ENCODE results near the gene PROZ. TPM values are rescaled to one million over a fixed set of nuclear protein-coding genes. Genes with fewer than 3 reads are reported as not detected.

PROZ gene
- total and polyA plus RNA-seq, 2 donors (not counting 1 experiment from before 2014, with no cell fraction given), result not detected

- Histone ChIP-seq H3K4me1 (ENCODE audit: control insufficient read depth, extremely low read depth, insufficient read depth, low read length) (peaks cover 14% of the 10 kb centered on the region), H3K9me3 (ENCODE audit: control insufficient read depth, insufficient read depth, low read depth, low read length) (no peaks in the 10 kb centered on the region), H3K27me3 (ENCODE audit: control insufficient read depth, insufficient read depth, low read length) (no peaks in the 10 kb centered on the region), H3K4me2 (ENCODE audit: extremely low read depth, insufficient read depth, low read length) (peak overlapping the region; percentile 85), H4K20me1 (ENCODE audit: control insufficient read depth, extremely low read depth, insufficient read depth, low read length) (no peaks in the 10 kb centered on the region), H3K9ac (ENCODE audit: insufficient read depth, low read length) (no peak overlapping the region), H3K27ac (ENCODE audit: insufficient read depth, low read length) (peak overlapping the region; percentile 72), H3K4me3 (replicated peaks in 1 of 4; ENCODE audit: control extremely low read depth in 1 of 4, insufficient read depth in 1 of 4, low read depth in 3 of 4, low read length in 4 of 4) (peak overlapping the region; percentile 21 to 49 (median 40)), H3K79me2 (ENCODE audit: control insufficient read depth, insufficient read depth, low read length) (no peaks in the 10 kb centered on the region), H2AFZ (ENCODE audit: low read length) (peak overlapping the region; percentile 73), H3K36me3 (ENCODE audit: control insufficient read depth, insufficient read depth, low read length) (no peaks in the 10 kb centered on the region)
- peak; percentile 63 to 69 for DNase-seq (ENCODE audit: low read depth in 2 of 2)
- TF ChIP-seq, protein P1, sequence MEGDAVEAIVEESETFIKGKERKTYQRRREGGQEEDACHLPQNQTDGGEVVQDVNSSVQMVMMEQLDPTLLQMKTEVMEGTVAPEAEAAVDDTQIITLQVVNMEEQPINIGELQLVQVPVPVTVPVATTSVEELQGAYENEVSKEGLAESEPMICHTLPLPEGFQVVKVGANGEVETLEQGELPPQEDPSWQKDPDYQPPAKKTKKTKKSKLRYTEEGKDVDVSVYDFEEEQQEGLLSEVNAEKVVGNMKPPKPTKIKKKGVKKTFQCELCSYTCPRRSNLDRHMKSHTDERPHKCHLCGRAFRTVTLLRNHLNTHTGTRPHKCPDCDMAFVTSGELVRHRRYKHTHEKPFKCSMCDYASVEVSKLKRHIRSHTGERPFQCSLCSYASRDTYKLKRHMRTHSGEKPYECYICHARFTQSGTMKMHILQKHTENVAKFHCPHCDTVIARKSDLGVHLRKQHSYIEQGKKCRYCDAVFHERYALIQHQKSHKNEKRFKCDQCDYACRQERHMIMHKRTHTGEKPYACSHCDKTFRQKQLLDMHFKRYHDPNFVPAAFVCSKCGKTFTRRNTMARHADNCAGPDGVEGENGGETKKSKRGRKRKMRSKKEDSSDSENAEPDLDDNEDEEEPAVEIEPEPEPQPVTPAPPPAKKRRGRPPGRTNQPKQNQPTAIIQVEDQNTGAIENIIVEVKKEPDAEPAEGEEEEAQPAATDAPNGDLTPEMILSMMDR (conservative IDR thresholded peaks at IDR 0.05 in 1 of 2, IDR thresholded peaks at IDR 0.05 in 1 of 2; ENCODE audit: low read depth in 1 of 2, low read length in 2 of 2), result no peak
- no peak for TF ChIP-seq EZH2 (IDR thresholded peaks at IDR 0.05; ENCODE audit: low read length, missing control alignments)
Measured at GRCh38 chr13:113153810-113154748, 4.4 kb upstream of the PROZ start.

DNA sequence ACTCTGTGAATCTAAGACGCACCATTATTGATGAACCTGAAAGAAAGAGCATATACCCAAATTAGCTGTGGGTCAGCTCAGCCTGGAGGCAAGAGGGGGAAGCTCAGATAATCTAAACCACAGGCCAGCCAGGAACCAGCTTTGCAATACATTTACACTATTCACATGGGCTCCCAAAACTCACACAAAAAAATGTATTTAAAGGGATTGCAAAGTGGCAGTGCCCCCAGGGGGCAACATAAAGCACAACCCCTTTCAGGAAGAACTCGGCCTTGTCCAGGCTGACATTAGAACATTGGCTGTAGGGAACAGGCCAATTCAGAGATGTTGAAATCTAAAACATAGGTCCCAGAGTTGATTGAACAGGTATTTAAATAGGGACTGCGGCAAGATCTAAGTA, 3.2 kb upstream of the PROZ start:
- no peaks in the 10 kb centered on the region for H3K36me3 ChIP-seq (ENCODE audit: control insufficient read depth, insufficient read depth, low read length)
- no peak for DNase-seq (ENCODE audit: low read depth in 2 of 2)
- no peak overlapping the region for H3K4me2 ChIP-seq (ENCODE audit: extremely low read depth, insufficient read depth, low read length)
- TF ChIP-seq EZH2 (IDR thresholded peaks at IDR 0.05; ENCODE audit: low read length, missing control alignments), result no peak
- TF ChIP-seq, protein P1 (conservative IDR thresholded peaks at IDR 0.05 in 1 of 2, IDR thresholded peaks at IDR 0.05 in 1 of 2; ENCODE audit: low read depth in 1 of 2, low read length in 2 of 2), result no peak
- peaks cover 14% of the 10 kb centered on the region for H3K4me1 ChIP-seq (ENCODE audit: control insufficient read depth, extremely low read depth, insufficient read depth, low read length)
- H3K9me3 ChIP-seq (ENCODE audit: control insufficient read depth, insufficient read depth, low read depth, low read length), result no peaks in the 10 kb centered on the region
- H3K4me3 ChIP-seq (replicated peaks in 1 of 4; ENCODE audit: control extremely low read depth in 1 of 4, insufficient read depth in 1 of 4, low read depth in 3 of 4, low read length in 4 of 4), result no peak overlapping the region
- H2AFZ ChIP-seq (ENCODE audit: low read length), result no peak overlapping the region
- no peaks in the 10 kb centered on the region for H3K27me3 ChIP-seq (ENCODE audit: control insufficient read depth, insufficient read depth, low read length)
- H3K79me2 ChIP-seq (ENCODE audit: control insufficient read depth, insufficient read depth, low read length), result no peaks in the 10 kb centered on the region
- no peak overlapping the region for H3K27ac ChIP-seq (ENCODE audit: insufficient read depth, low read length)
- H4K20me1 ChIP-seq (ENCODE audit: control insufficient read depth, extremely low read depth, insufficient read depth, low read length), result no peaks in the 10 kb centered on the region
- no peak overlapping the region for H3K9ac ChIP-seq (ENCODE audit: insufficient read depth, low read length)

DNA sequence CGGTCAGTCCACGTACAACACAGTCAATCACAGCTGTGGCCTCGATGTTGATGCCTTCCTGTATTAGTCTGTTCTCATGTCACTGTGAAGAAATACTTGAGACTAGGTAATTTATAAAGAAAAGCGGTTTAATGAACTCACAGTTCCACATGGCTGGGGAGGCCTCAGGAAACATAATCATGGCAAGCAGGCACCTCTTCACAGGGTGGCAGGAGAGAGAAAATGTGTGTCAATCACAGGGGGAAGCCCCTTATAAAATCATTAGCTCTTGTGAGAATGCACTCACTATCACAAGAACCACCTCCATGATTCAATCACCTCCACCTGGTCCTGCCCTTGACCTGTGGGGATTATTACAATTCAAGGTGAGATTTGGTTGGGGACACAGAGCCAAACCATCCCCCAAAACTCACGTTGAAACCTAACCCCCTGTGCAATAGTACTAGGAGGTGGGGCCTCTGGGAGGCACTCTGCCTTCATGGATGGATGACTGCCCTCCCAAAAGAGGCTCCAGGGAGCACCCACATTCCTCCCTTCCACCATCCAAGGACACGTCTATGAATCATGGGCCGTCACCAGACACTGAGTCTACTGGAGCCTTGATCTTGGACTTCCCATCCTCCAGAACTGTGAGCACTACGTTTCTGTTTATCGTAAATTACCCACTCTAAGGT, 2.3 kb upstream of the PROZ start:
- H3K36me3 ChIP-seq (ENCODE audit: control insufficient read depth, insufficient read depth, low read length), result no peaks in the 10 kb centered on the region
- no peak overlapping the region for H3K27ac ChIP-seq (ENCODE audit: insufficient read depth, low read length)
- H3K9ac ChIP-seq (ENCODE audit: insufficient read depth, low read length), result no peak overlapping the region
- no peaks in the 10 kb centered on the region for H3K27me3 ChIP-seq (ENCODE audit: control insufficient read depth, insufficient read depth, low read length)
- H3K79me2 ChIP-seq (ENCODE audit: control insufficient read depth, insufficient read depth, low read length), result no peaks in the 10 kb centered on the region
- H4K20me1 ChIP-seq (ENCODE audit: control insufficient read depth, extremely low read depth, insufficient read depth, low read length), result no peaks in the 10 kb centered on the region
- H3K4me2 ChIP-seq (ENCODE audit: extremely low read depth, insufficient read depth, low read length), result no peak overlapping the region
- no peak overlapping the region for H2AFZ ChIP-seq (ENCODE audit: low read length)
- TF ChIP-seq, protein P1 (conservative IDR thresholded peaks at IDR 0.05 in 1 of 2, IDR thresholded peaks at IDR 0.05 in 1 of 2; ENCODE audit: low read depth in 1 of 2, low read length in 2 of 2), result no peak
- TF ChIP-seq EZH2 (IDR thresholded peaks at IDR 0.05; ENCODE audit: low read length, missing control alignments), result no peak
- H3K4me1 ChIP-seq (ENCODE audit: control insufficient read depth, extremely low read depth, insufficient read depth, low read length), result peaks cover 14% of the 10 kb centered on the region
- DNase-seq (ENCODE audit: low read depth in 2 of 2), result no peak
- no peaks in the 10 kb centered on the region for H3K9me3 ChIP-seq (ENCODE audit: control insufficient read depth, insufficient read depth, low read depth, low read length)
- no peak overlapping the region for H3K4me3 ChIP-seq (replicated peaks in 1 of 4; ENCODE audit: control extremely low read depth in 1 of 4, insufficient read depth in 1 of 4, low read depth in 3 of 4, low read length in 4 of 4)
